Uterus (tissue), 4 donors: ENCODE measurements around the gene GIGYF2. TPM values are rescaled to one million over a fixed set of nuclear protein-coding genes. Genes with fewer than 3 reads are reported as not detected.

Experiments used
- DNase-seq, 2 donors: peaks; one replicate each; pipeline ENCODE4 v3.0.0-alpha.2; 2019 to 2020
- H3K27ac ChIP-seq, 2 donors: fragments of 200-600 bp; sonication (generic); 1 replicate in 1 of 2; 2 replicates in 1 of 2; pipeline ENCODE4 v1.5.1; 2016 to 2018
- H3K27me3 ChIP-seq, 2 donors: fragments of 200-600 bp; sonication (generic); one replicate each; pipeline ENCODE4 v1.5.1; 2018 to 2019; ENCODE audit warnings: control low read depth in 1 of 2
- H3K36me3 ChIP-seq, 2 donors: fragments of 200-600 bp; sonication (generic); one replicate each; pipeline ENCODE4 v1.5.1; 2019; ENCODE audit warnings: control low read depth in 1 of 2
- H3K4me1 ChIP-seq, 2 donors: fragments of 200-600 bp; sonication (generic); one replicate each; pipeline ENCODE4 v1.5.1; 2018 to 2019; ENCODE audit warnings: control low read depth in 1 of 2
- H3K4me3 ChIP-seq, 2 donors: fragments of 200-600 bp; sonication (generic); 1 replicate in 1 of 2; 2 replicates in 1 of 2; pipeline ENCODE4 v1.5.1; 2018 to 2019; ENCODE audit warnings: mild to moderate bottlenecking in 1 of 2
- H3K9me3 ChIP-seq, 2 donors: fragments of 200-600 bp; sonication (generic); one replicate each; pipeline ENCODE4 v1.5.1; 2019; ENCODE audit warnings: control low read depth in 1 of 2
- CTCF ChIP-seq, 4 experiments: fragments of 200-600 bp in 2 of 4; fragments of 450-650 bp in 2 of 4; sonication (generic) in 2 of 4; IDR thresholded peaks; one replicate each; pipeline ENCODE4 v1.5.1; 2016 to 2019; ENCODE audit warnings: antibody characterized with exemption in 4 of 4, mild to moderate bottlenecking in 2 of 4, moderate library complexity in 1 of 4
- POLR2A ChIP-seq, 2 donors: fragments of 450-650 bp; IDR thresholded peaks; one replicate each; pipeline ENCODE4 v1.6.1; 2016; ENCODE audit warnings: antibody characterized with exemption in 2 of 2, mild to moderate bottlenecking in 1 of 2, moderate library complexity in 1 of 2
- intact Hi-C: fragments of 100-400 bp; cut with DNase I; formaldehyde crosslinking; loops from one replicate; pipeline ENCODE4 v1.15.1; 2023; ENCODE audit warnings: low total_unique reads
- small RNA-seq: library from RNA; depleted of rRNA; stranded (forward); fragments of <200 nt; gene quantifications from one replicate; pipeline ENCODE3, GENCODE V24; 2016
- total RNA-seq, 4 donors: library from RNA; depleted of rRNA in 3 of 4; stranded (reverse); fragments of >200 nt in 3 of 4; gene quantifications; one replicate each; pipeline versions ENCODE4 v1.1.0 to v1.2.4, GENCODE V29; 2014 to 2023
- donor health status: DM: yes; HTN: yes; CAD: no.

GIGYF2 gene
- total RNA-seq, 4 donors from 2014 or later: 16.5 to 125 (median 97.3) TPM

- no peak overlapping the region for H3K27ac ChIP-seq
- no peaks in the 10 kb centered on the region for H3K27me3 ChIP-seq
- no peak overlapping the region for H3K4me3 ChIP-seq
- no peaks in the 10 kb centered on the region for H3K9me3 ChIP-seq
- DNase-seq: no peak
- intact Hi-C loops: no loop called here
- TF ChIP-seq POLR2A (IDR thresholded peaks at IDR 0.05) (no peak), CTCF (IDR thresholded peaks at IDR 0.05) (no peak)
- no peaks in the 10 kb centered on the region for H3K36me3 ChIP-seq
- H3K4me1 ChIP-seq: no peaks in the 10 kb centered on the region
Observed at GRCh38 chr2:232908695-232909094, 211.6 kb downstream of the GIGYF2 start.

Small RNAs within 50 kb of the gene (small RNA-seq; reads per million reads assigned to genes)
- gene RF00019: not detected
- gene RN7SL359P: 0.24 reads per million
- gene RNU6-107P: not detected

Other genes starting within 250 kb of the GIGYF2 start
- not detected for gene ALPI, start 241.2 kb upstream of the GIGYF2 start, total RNA-seq
- 10 to 100 TPM in 1 of 4 donors, 1 to 10 TPM in 1, not detected in 2; 1.9 to 10.8 TPM for gene ECEL1, start 209.5 kb upstream of the GIGYF2 start, total RNA-seq
- gene PRSS56, start 176.9 kb upstream of the GIGYF2 start, total RNA-seq: not detected
- not detected for gene CHRND, start 171.2 kb upstream of the GIGYF2 start, total RNA-seq
- not detected for gene CHRNG, start 157.6 kb upstream of the GIGYF2 start, total RNA-seq
- gene TIGD1, start 146.8 kb upstream of the GIGYF2 start, total RNA-seq: 1 to 10 TPM; 4.6 to 8.5 (median 5.0) TPM
- 100 to 1,000 TPM in 1 of 4 donors, 10 to 100 TPM in 3; 24.3 to 195 (median 56.6) TPM for gene EIF4E2, start 146.6 kb upstream of the GIGYF2 start, total RNA-seq
- 100 to 1,000 TPM in 1 of 4 donors, 10 to 100 TPM in 2, 1 to 10 TPM in 1; 8.5 to 102 (median 38.1) TPM for gene EFHD1, start 63.7 kb upstream of the GIGYF2 start, total RNA-seq
- not detected for gene KCNJ13, start 79.2 kb downstream of the GIGYF2 start, total RNA-seq
- 1 to 10 TPM in 1 of 4 donors, under 1 TPM in 1, not detected in 2; 0.35 to 2.0 TPM for gene SNORC, start 172.9 kb downstream of the GIGYF2 start, total RNA-seq